ENCODE data around the gene PAX9.

PAX9 gene

DNA sequence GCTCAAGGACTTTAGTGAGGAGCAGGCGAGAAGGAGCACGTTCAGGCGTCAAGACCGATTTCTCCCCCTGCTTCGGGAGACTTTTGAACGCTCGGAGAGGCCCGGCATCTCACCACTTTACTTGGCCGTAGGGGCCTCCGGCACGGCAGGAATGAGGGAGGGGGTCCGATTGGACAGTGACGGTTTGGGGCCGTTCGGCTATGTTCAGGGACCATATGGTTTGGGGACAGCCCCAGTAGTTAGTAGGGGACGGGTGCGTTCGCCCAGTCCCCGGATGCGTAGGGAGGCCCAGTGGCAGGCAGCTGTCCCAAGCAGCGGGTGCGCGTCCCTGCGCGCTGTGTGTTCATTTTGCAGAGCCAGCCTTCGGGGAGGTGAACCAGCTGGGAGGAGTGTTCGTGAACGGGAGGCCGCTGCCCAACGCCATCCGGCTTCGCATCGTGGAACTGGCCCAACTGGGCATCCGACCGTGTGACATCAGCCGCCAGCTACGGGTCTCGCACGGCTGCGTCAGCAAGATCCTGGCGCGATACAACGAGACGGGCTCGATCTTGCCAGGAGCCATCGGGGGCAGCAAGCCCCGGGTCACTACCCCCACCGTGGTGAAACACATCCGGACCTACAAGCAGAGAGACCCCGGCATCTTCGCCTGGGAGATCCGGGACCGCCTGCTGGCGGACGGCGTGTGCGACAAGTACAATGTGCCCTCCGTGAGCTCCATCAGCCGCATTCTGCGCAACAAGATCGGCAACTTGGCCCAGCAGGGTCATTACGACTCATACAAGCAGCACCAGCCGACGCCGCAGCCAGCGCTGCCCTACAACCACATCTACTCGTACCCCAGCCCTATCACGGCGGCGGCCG is 1.1 kb downstream of the PAX9 start:
- POLR2A ChIA-PET: interaction anchor here (1.5 kb wide), 1 partner anchor 13 kb away, joined by 17 read pairs; no protein-coding TSS in a partner anchor

DNA sequence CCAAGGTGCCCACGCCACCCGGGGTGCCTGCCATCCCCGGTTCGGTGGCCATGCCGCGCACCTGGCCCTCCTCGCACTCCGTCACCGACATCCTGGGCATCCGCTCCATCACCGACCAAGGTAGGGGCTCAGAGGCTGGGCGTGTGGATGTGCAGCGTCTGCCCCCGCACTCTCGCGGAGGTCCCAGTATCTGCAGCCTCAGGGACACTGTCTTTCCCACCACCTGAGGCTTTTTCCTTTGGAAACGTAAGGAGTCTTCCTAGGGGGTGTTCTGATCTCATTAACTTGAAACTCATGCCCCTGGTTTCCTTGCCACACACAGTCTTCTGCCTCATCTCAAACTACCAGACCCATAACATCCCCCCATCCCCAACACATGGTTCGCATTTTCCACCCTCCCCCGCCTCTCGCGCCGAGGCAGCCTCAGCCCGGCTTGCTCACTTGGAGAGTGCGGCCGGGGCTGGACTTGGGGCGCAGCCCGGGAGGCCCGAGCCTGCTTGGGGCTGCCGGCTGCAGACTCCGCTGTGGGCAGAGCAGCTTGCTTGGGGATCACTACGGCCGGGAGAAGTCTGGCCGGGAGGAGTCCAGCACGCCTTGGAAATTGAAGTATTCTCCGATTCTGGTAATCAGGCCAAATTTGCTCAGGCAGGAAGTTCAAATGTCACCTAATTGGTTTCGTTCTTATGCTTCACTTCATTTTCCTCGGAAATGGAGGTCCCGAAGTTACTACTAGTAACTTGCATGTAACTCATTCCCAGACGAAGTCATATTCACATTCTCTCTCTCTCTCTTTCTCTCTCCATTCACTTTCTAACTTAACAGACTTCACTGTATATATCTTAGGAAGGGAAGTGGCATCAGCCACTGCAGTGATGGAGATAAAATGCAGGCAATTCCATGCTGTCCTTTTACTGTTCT is 2.0 kb downstream of the PAX9 start:
- ChIA-PET POLR2A (no interaction called here), CTCF (no interaction called here)
- DNase-seq (ENCODE audit: extremely low spot score): no peak
- TF ChIP-seq HDGF (IDR thresholded peaks at IDR 0.05; ENCODE audit: borderline replicate concordance) (no peak), TARDBP (IDR thresholded peaks at IDR 0.05) (no peak), L3MBTL2 (conservative IDR thresholded peaks at IDR 0.05) (no peak), LEF1 (IDR thresholded peaks at IDR 0.05; ENCODE audit: borderline replicate concordance) (no peak), CTBP1 (IDR thresholded peaks at IDR 0.05; ENCODE audit: borderline replicate concordance) (no peak), FOXM1 (IDR thresholded peaks at IDR 0.05; ENCODE audit: borderline replicate concordance) (no peak), BHLHE40 (IDR thresholded peaks at IDR 0.05; ENCODE audit: borderline replicate concordance) (no peak), ZNF384 (IDR thresholded peaks at IDR 0.05) (no peak), SP1 (IDR thresholded peaks at IDR 0.05) (no peak), ARNT (IDR thresholded peaks at IDR 0.05) (no peak), SUZ12 (IDR thresholded peaks at IDR 0.05) (no peak), ELF4 (IDR thresholded peaks at IDR 0.05) (no peak), FOXA1 (IDR thresholded peaks at IDR 0.05) (no peak)
- TF ChIP-seq, protein P1, sequence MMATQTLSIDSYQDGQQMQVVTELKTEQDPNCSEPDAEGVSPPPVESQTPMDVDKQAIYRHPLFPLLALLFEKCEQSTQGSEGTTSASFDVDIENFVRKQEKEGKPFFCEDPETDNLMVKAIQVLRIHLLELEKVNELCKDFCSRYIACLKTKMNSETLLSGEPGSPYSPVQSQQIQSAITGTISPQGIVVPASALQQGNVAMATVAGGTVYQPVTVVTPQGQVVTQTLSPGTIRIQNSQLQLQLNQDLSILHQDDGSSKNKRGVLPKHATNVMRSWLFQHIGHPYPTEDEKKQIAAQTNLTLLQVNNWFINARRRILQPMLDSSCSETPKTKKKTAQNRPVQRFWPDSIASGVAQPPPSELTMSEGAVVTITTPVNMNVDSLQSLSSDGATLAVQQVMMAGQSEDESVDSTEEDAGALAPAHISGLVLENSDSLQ (IDR thresholded peaks at IDR 0.05): no peak

More for the DNA sequence above, 1.1 kb downstream of the PAX9 start:
- DNase-seq (ENCODE audit: extremely low spot score): no peak
- CTCF ChIA-PET: interaction anchor here (0.6 kb wide), 1 partner anchor 23 kb away, joined by 3 read pairs; no protein-coding TSS in a partner anchor
- TF ChIP-seq L3MBTL2 (conservative IDR thresholded peaks at IDR 0.05) (0 out of 2 replicates have a peak, but pooled peaks have one; percentile 6), LEF1 (IDR thresholded peaks at IDR 0.05; ENCODE audit: borderline replicate concordance) (no peak), FOXM1 (IDR thresholded peaks at IDR 0.05; ENCODE audit: borderline replicate concordance) (no peak)

DNA sequence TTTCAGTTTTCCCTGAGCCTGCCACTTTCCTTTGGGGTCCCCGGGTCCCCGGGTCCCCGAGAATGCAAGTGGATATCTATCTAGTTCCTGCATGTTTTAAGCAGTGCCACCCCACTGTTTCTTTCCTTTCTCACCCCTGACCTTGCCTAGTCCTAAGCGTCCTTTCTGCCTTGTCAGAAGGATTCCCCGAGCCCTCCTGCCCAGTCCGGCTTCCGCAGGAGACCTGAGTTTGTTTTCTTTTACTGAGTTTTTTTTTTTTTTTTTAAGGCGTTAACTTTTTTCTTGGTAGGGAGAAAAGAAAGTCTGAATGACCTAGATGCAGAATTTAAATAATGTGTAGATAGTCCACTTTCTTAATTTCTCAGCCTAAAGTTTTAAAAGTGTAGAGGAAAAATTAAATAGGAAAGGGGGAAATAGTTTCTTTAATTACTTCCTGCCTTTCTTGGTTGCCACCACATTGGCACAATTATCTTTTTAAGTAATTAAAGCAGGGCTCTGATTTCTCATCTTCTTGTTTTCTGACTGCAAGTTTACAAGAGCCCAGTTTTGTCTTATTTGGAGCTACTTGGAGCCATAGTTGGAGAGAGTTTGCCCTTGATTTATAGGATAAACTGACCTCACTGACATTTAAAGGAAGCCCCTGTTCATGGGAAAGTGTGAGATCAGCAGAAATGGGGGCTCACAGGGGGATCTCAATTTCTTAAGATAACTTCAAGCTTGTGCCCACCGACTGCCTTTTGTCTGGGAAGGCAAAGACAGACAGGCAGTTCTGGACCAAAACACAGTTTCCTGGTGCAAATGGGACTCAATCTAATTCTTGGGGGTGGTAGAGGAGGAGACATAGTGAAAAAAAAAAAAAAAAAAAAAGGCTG is 2.9 kb downstream of the PAX9 start:
- no peak for DNase-seq (ENCODE audit: extremely low spot score)
- CTCF ChIA-PET: interaction anchor here (0.7 kb wide), 1 partner anchor 42 kb away, joined by 4 read pairs; no protein-coding TSS in a partner anchor
- POLR2A ChIA-PET: no interaction called here
- no peak for TF ChIP-seq FOXA1 (IDR thresholded peaks at IDR 0.05)
- TF ChIP-seq ZNF384 (IDR thresholded peaks at IDR 0.05): no peak
- TF ChIP-seq ELF4 (IDR thresholded peaks at IDR 0.05): no peak
- no peak for TF ChIP-seq BHLHE40 (IDR thresholded peaks at IDR 0.05; ENCODE audit: borderline replicate concordance)
- no peak for TF ChIP-seq NFRKB (IDR thresholded peaks at IDR 0.05)
- TF ChIP-seq FOXK2 (IDR thresholded peaks at IDR 0.05): no peak
- no peak for TF ChIP-seq L3MBTL2 (conservative IDR thresholded peaks at IDR 0.05)

DNA sequence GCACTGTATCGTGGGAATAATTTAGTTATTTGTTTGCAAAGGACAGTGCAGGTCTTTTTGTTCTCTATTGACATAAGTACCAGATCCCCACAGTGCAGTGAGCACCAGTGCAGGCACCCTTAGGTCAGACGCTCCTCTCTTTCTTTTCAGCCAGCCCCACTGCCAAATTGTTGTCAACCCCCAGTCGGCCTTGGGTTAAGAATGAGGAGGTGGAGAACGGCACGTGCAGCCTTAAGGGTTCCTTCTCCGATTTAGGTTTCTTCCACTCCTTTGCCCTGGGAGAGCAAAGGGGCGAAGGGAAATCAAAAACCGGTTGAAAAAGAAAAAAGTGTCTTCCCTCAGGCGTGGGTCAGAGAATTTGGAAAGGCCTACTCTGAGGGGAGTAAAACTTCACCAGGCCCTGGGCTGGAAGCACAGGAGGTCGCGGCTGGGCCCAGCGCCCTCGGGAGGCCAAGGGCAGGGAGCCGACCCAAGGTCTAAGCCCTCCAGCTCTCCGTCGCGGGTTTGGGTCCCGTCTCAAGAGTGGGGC is 4.3 kb downstream of the PAX9 start:
- ChIA-PET CTCF (no interaction called here), POLR2A (no interaction called here)
- DNase-seq (ENCODE audit: extremely low spot score): no peak
- no peak for TF ChIP-seq ZNF384 (IDR thresholded peaks at IDR 0.05)
- TF ChIP-seq FOXM1 (IDR thresholded peaks at IDR 0.05; ENCODE audit: borderline replicate concordance): no peak
- no peak for TF ChIP-seq FOXA1 (IDR thresholded peaks at IDR 0.05)
- TF ChIP-seq BHLHE40 (IDR thresholded peaks at IDR 0.05; ENCODE audit: borderline replicate concordance): no peak
- TF ChIP-seq ELF4 (IDR thresholded peaks at IDR 0.05): no peak
- TF ChIP-seq FOXK2 (IDR thresholded peaks at IDR 0.05): no peak
- TF ChIP-seq L3MBTL2 (conservative IDR thresholded peaks at IDR 0.05): no peak
- no peak for TF ChIP-seq TARDBP (IDR thresholded peaks at IDR 0.05)
- no peak for TF ChIP-seq ARNT (IDR thresholded peaks at IDR 0.05)
- no peak for TF ChIP-seq LEF1 (IDR thresholded peaks at IDR 0.05; ENCODE audit: borderline replicate concordance)
- no peak for TF ChIP-seq SUZ12 (IDR thresholded peaks at IDR 0.05)
- no peak for TF ChIP-seq SP1 (IDR thresholded peaks at IDR 0.05)
- TF ChIP-seq HDGF (IDR thresholded peaks at IDR 0.05; ENCODE audit: borderline replicate concordance): no peak
- TF ChIP-seq NFRKB (IDR thresholded peaks at IDR 0.05): no peak

DNA sequence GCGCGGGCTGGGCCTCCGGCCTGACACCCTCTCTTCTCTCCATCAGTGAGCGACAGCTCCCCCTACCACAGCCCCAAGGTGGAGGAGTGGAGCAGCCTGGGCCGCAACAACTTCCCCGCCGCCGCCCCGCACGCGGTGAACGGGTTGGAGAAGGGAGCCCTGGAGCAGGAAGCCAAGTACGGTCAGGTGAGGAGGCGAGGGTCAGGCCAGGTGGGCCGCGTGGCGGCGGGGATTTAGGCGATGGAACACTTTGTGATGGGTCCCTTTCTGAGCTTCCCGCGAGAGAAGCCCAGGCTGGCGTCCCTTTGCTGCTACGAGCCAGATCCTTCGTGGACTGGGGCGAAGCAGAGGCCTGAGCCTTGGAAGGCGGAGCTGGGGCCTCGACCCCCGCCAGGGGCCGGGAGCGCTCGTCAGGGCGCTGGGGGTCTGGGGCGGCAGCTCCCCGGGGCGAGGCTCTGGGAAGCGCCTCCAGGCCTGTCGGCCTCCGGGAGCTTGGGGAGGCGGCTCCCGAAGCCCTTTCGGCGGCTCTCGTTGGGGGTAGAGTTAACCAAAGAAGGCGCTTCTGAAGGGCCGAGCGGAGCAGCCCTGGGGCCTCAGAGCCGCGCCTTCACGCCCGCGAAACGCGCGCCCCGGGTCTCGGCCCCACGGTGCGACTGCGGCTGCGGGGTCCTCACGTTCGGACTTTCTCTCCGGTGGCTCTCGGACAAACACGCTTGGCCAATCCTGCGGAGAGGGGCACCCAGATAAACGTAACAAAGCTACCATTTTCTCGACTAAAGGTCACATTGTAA is 5.0 kb downstream of the PAX9 start:
- POLR2A ChIA-PET: no interaction called here
- no peak for DNase-seq (ENCODE audit: extremely low spot score)
- CTCF ChIA-PET: no interaction called here
- TF ChIP-seq FOXA1 (IDR thresholded peaks at IDR 0.05) (no peak), ELF4 (IDR thresholded peaks at IDR 0.05) (no peak)

DNA sequence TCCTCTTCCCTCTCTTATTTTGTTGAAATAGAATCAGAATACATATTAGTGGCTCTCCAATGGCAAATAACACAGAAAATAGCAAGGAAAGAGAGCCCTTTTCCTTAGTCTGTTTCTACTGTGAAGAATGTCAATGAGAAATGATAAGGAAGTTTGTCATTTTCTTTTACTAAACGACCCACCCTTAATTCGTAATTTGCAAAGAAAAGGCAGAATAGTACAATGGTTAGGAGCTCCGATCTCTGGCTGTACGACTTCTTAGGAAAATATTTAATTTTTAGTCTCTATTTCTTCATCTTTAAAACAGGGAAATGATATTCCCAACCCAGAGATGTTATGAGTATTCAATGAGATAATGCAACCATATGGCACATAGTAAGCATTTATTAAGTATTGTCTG is 6.0 kb downstream of the PAX9 start:
- POLR2A ChIA-PET: no interaction called here
- no peak for TF ChIP-seq HDGF (IDR thresholded peaks at IDR 0.05; ENCODE audit: borderline replicate concordance)
- no peak for TF ChIP-seq ELF4 (IDR thresholded peaks at IDR 0.05)
- no peak for TF ChIP-seq L3MBTL2 (conservative IDR thresholded peaks at IDR 0.05)
- TF ChIP-seq BHLHE40 (IDR thresholded peaks at IDR 0.05; ENCODE audit: borderline replicate concordance): no peak
- TF ChIP-seq CTBP1 (IDR thresholded peaks at IDR 0.05; ENCODE audit: borderline replicate concordance): no peak
- no peak for TF ChIP-seq ZNF384 (IDR thresholded peaks at IDR 0.05)
- CTCF ChIA-PET: interaction anchor here (0.5 kb wide), 1 partner anchor 276 kb away, joined by 3 read pairs; no protein-coding TSS in a partner anchor
- no peak for DNase-seq (ENCODE audit: extremely low spot score)

All from HEK293T (cell line).